H1 (cell line): Measurements from ENCODE around the gene HSD11B1. TPM values are rescaled to one million over a fixed set of nuclear protein-coding genes. Genes with fewer than 3 reads are reported as not detected.

Source experiments
- CTCF ChIA-PET: fragments of 300-600 bp; sonication (Branson Sonifier 250); formaldehyde crosslinking; loops from one replicate; lab custom pipeline; 2021; ENCODE audit not compliant: partially characterized antibody; lab: Charles Lee
- POLR2A ChIA-PET: fragments of 300-600 bp; sonication (Branson Sonifier 250); formaldehyde crosslinking; loops from one replicate; lab custom pipeline; 2021; ENCODE audit warnings: inconsistent platforms; ENCODE audit not compliant: partially characterized antibody; lab: Charles Lee
- DNase-seq, 2 experiments: peaks; one replicate each; pipeline versions ENCODE4 v3.0.0 to v3.0.0-alpha.2; 2010 to 2022; ENCODE audit warnings: low spot score in 2 of 2, low read depth in 1 of 2, mixed read lengths in 1 of 2
- FAIRE-seq: peaks from 2 replicates; lab custom pipeline; 2011; peaks lifted over from hg19 to GRCh38; lab: Jason Lieb, UNC
- H2AFZ ChIP-seq: 2 replicates; pipeline ENCODE4 v1.8.1; 2012; ENCODE audit warnings: low read length, inconsistent platforms
- H2AK5ac ChIP-seq: 2 replicates; pipeline ENCODE4 v1.6.1; 2013; ENCODE audit warnings: low read depth, low read length
- H2BK120ac ChIP-seq: replicated peaks from 2 replicates; pipeline ENCODE3; 2013; ENCODE audit warnings: low read depth, low read length, inconsistent platforms
- H2BK12ac ChIP-seq: 2 replicates; pipeline ENCODE4 v1.6.1; 2013; ENCODE audit warnings: low read depth, low read length
- H2BK15ac ChIP-seq: 2 replicates; pipeline ENCODE4 v1.6.1; 2013; ENCODE audit warnings: low read length
- H2BK20ac ChIP-seq: 2 replicates; pipeline ENCODE4 v1.6.1; 2013; ENCODE audit warnings: low read length
- H2BK5ac ChIP-seq: 2 replicates; pipeline ENCODE4 v1.6.1; 2013; ENCODE audit warnings: low read depth, low read length
- H3K14ac ChIP-seq: 2 replicates; pipeline ENCODE4 v1.6.1; 2013; ENCODE audit warnings: inconsistent platforms; ENCODE audit not compliant: insufficient read length
- H3K18ac ChIP-seq: 2 replicates; pipeline ENCODE4 v1.6.1; 2013; ENCODE audit warnings: low read length; ENCODE audit errors: extremely low read depth
- H3K23ac ChIP-seq: 2 replicates; pipeline ENCODE4 v1.6.1; 2013; ENCODE audit warnings: inconsistent platforms; ENCODE audit not compliant: insufficient read length
- H3K23me2 ChIP-seq: 2 replicates; pipeline ENCODE4 v1.6.1; 2013; ENCODE audit warnings: low read depth, low read length
- H3K27ac ChIP-seq: 2 replicates; pipeline ENCODE4 v1.6.1; 2011; ENCODE audit warnings: low read depth, low read length, inconsistent platforms
- H3K27me3 ChIP-seq, 4 experiments: replicated peaks in 1 of 4; 1 replicate in 1 of 4; 2 replicates in 3 of 4; pipeline versions ENCODE4 v1.6.1 to v1.8.1; 2011 to 2013; ENCODE audit warnings: low read length in 3 of 4, mild to moderate bottlenecking in 3 of 4, inconsistent platforms in 2 of 4, mixed read lengths in 2 of 4, moderate library complexity in 1 of 4; ENCODE audit not compliant: control insufficient read depth in 3 of 4, insufficient read depth in 3 of 4; ENCODE audit errors: extremely low read depth in 1 of 4
- H3K36me3 ChIP-seq, 4 experiments: 2 replicates each; pipeline versions ENCODE4 v1.6.1 to v1.8.1; 2011 to 2013; ENCODE audit warnings: mild to moderate bottlenecking in 4 of 4, low read length in 3 of 4, moderate library complexity in 2 of 4, control low read depth in 1 of 4, inconsistent platforms in 1 of 4; ENCODE audit not compliant: insufficient read depth in 4 of 4, control insufficient read depth in 2 of 4
- H3K4ac ChIP-seq: replicated peaks from 2 replicates; pipeline ENCODE3; 2013; ENCODE audit warnings: low read length, low read depth, mixed read lengths, inconsistent platforms; ENCODE audit not compliant: insufficient read length
- H3K4me1 ChIP-seq, 4 experiments: replicated peaks in 1 of 4; 1 replicate in 1 of 4; 2 replicates in 3 of 4; pipeline versions ENCODE4 v1.6.1 to v1.8.1; 2011 to 2013; ENCODE audit warnings: low read length in 3 of 4, inconsistent platforms in 2 of 4, mixed read lengths in 1 of 4; ENCODE audit not compliant: insufficient read depth in 4 of 4, control insufficient read depth in 3 of 4
- H3K4me2 ChIP-seq, 2 experiments: 2 replicates each; pipeline versions ENCODE4 v1.6.1 to v1.8.1; 2011 to 2013; ENCODE audit warnings: low read depth in 2 of 2, low read length in 2 of 2, control low read depth in 1 of 2, inconsistent platforms in 1 of 2, mild to moderate bottlenecking in 1 of 2; ENCODE audit not compliant: insufficient read depth in 1 of 2
- H3K4me3 ChIP-seq, 4 experiments: fragments of 200-600, 300-600 bp in 1 of 4; sonication (generic), shearing (Covaris generic), sonication (Bioruptor Twin) in 1 of 4; 2 replicates each; pipeline versions ENCODE4 v1.5.1 to v1.8.1; 2011 to 2016; ENCODE audit warnings: low read length in 4 of 4, low read depth in 3 of 4, control low read depth in 2 of 4, inconsistent platforms in 2 of 4, mild to moderate bottlenecking in 2 of 4, mixed read lengths in 1 of 4, moderate library complexity in 1 of 4; ENCODE audit not compliant: insufficient read depth in 2 of 4; ENCODE audit errors: extremely low read depth in 1 of 4
- H3K56ac ChIP-seq: replicated peaks from 2 replicates; pipeline ENCODE3; 2013; ENCODE audit warnings: low read depth, mild to moderate bottlenecking, mixed read lengths, low read length, inconsistent platforms; ENCODE audit not compliant: insufficient read length
- H3K79me1 ChIP-seq: 2 replicates; pipeline ENCODE4 v1.6.1; 2013; ENCODE audit warnings: low read depth, low read length, control low read depth
- H3K79me2 ChIP-seq, 2 experiments: 2 replicates each; pipeline versions ENCODE4 v1.6.1 to v1.8.1; 2012 to 2013; ENCODE audit warnings: low read length in 2 of 2, mild to moderate bottlenecking in 2 of 2, inconsistent platforms in 1 of 2; ENCODE audit not compliant: insufficient read depth in 2 of 2, control insufficient read depth in 1 of 2
- H3K9ac ChIP-seq, 4 experiments: replicated peaks in 1 of 4; 1 replicate in 1 of 4; 2 replicates in 3 of 4; pipeline versions ENCODE4 v1.6.1 to v1.8.1; 2011 to 2013; ENCODE audit warnings: low read depth in 3 of 4, low read length in 3 of 4, control low read depth in 2 of 4, mild to moderate bottlenecking in 2 of 4, moderate library complexity in 2 of 4, inconsistent platforms in 1 of 4; ENCODE audit errors: extremely low read depth in 1 of 4
- H3K9me3 ChIP-seq, 2 experiments: 2 replicates each; pipeline versions ENCODE4 v1.6.1 to v1.8.1; 2012 to 2013; ENCODE audit warnings: mild to moderate bottlenecking in 2 of 2, moderate library complexity in 2 of 2, control low read depth in 1 of 2, inconsistent platforms in 1 of 2, low read depth in 1 of 2, low read length in 1 of 2, mixed read lengths in 1 of 2; ENCODE audit not compliant: insufficient read depth in 2 of 2
- H4K20me1 ChIP-seq, 2 experiments: replicated peaks in 1 of 2; 2 replicates each; pipeline versions ENCODE3 to v1.8.1; 2011 to 2013; ENCODE audit warnings: inconsistent platforms in 2 of 2, low read length in 2 of 2, mild to moderate bottlenecking in 1 of 2; ENCODE audit not compliant: insufficient read depth in 2 of 2, control insufficient read depth in 1 of 2
- H4K5ac ChIP-seq: 2 replicates; pipeline ENCODE4 v1.6.1; 2013; ENCODE audit warnings: low read length, low read depth, mixed read lengths, inconsistent platforms; ENCODE audit not compliant: insufficient read length
- H4K8ac ChIP-seq: 2 replicates; pipeline ENCODE4 v1.8.0; 2013; ENCODE audit warnings: mild to moderate bottlenecking, moderate library complexity, low read length, inconsistent platforms; ENCODE audit not compliant: insufficient read depth; ENCODE audit errors: extremely low read depth
- H4K91ac ChIP-seq: replicated peaks from 2 replicates; pipeline ENCODE3; 2013; ENCODE audit warnings: low read length, mixed read lengths, inconsistent platforms; ENCODE audit not compliant: insufficient read length
- ASH2L ChIP-seq: fragments of 200-600, 300-600 bp; sonication (generic); IDR thresholded peaks from one replicate; pipeline ENCODE4 v1.7.1; 2017; ENCODE audit warnings: low read length
- CBX8 ChIP-seq: fragments of 300-800, 300-1000 bp; sonication (generic); IDR thresholded peaks from 2 replicates; pipeline ENCODE4 v1.7.1; 2016; ENCODE audit warnings: low read depth, low read length, borderline replicate concordance
- CEBPB ChIP-seq: IDR thresholded peaks from 2 replicates; pipeline ENCODE4 v1.6.1; 2012; ENCODE audit warnings: low read depth, low read length
- E2F6 ChIP-seq: IDR thresholded peaks from 2 replicates; pipeline ENCODE4 v1.6.1; 2012; ENCODE audit warnings: inconsistent platforms
- EGR1 ChIP-seq: IDR thresholded peaks from 2 replicates; pipeline ENCODE4 v1.6.1; 2011; ENCODE audit warnings: low read depth, low read length, borderline replicate concordance
- EP300 ChIP-seq, 2 experiments: IDR thresholded peaks; 1 replicate in 1 of 2; 2 replicates in 1 of 2; pipeline ENCODE4 v1.6.1; 2011 to 2012; ENCODE audit warnings: low read depth in 2 of 2, low read length in 2 of 2, mild to moderate bottlenecking in 2 of 2, borderline replicate concordance in 1 of 2, inconsistent platforms in 1 of 2, moderate library complexity in 1 of 2
- GABPA ChIP-seq: IDR thresholded peaks from 2 replicates; pipeline ENCODE4 v1.6.1; 2011; ENCODE audit warnings: mild to moderate bottlenecking, low read length, moderate library complexity, borderline replicate concordance; ENCODE audit not compliant: insufficient read depth
- SP2 ChIP-seq: IDR thresholded peaks from 2 replicates; pipeline ENCODE4 v1.6.1; 2012; ENCODE audit warnings: mild to moderate bottlenecking, low read length, inconsistent platforms
- TCF12 ChIP-seq: IDR thresholded peaks from 2 replicates; pipeline ENCODE4 v1.6.1; 2011; ENCODE audit warnings: low read depth, mild to moderate bottlenecking, low read length
- USF2 ChIP-seq: IDR thresholded peaks from 2 replicates; pipeline ENCODE4 v1.6.1; 2011; ENCODE audit warnings: low read length, improper control_type of control experiment
- polyA plus RNA-seq, 7 experiments: library from polyadenylated mRNA; depleted of rRNA in 3 of 7; stranded (reverse) in 5 of 7; unstranded in 2 of 7; fragments of >200 nt in 5 of 7; fragments of 200-250 nt in 2 of 7; gene quantifications; 1 replicate in 5 of 7; 2 replicates in 1 of 7; 4 replicates in 1 of 7; pipeline versions ENCODE4 v1.2.1 to v1.2.3, GENCODE V29; 2011 to 2013; ENCODE audit warnings: missing spikeins in 2 of 7, mixed read lengths in 2 of 7
- total RNA-seq: library from RNA; stranded (reverse); fragmentation: NEBNext Ultra II Directional; extraction: Animal tissue kit (Norgen Biotek cat#: 25700); gene quantifications from 2 replicates; pipeline ENCODE4 v1.2.1, GENCODE V29; 2021

The HSD11B1 gene
- total and polyA plus RNA-seq, 2 of the 8 experiments (the other 6 are each of a cell fraction or from before 2014, with no cell fraction given): not detected

GRCh38 chr1:209761011-209761635 is 56.5 kb downstream of the HSD11B1 start:
- H3K4me3 ChIP-seq: no peak overlapping the region
- H3K79me2 ChIP-seq: no peaks in the 10 kb centered on the region
- H4K91ac ChIP-seq: no peak overlapping the region
- H4K20me1 ChIP-seq: no peaks in the 10 kb centered on the region
- no peak overlapping the region for H2BK5ac ChIP-seq
- no peak overlapping the region for H2BK20ac ChIP-seq
- no peak overlapping the region for H3K4me2 ChIP-seq
- H2BK120ac ChIP-seq: no peak overlapping the region
- H3K36me3 ChIP-seq: no peaks in the 10 kb centered on the region
- no peaks in the 10 kb centered on the region for H3K79me1 ChIP-seq
- no peak overlapping the region for H2AK5ac ChIP-seq
- no peak overlapping the region for H2AFZ ChIP-seq
- H3K56ac ChIP-seq: no peak overlapping the region
- no peak overlapping the region for H3K4ac ChIP-seq
- H4K8ac ChIP-seq: no peak overlapping the region
- no peak overlapping the region for H4K5ac ChIP-seq
- no peak overlapping the region for H3K27ac ChIP-seq
- FAIRE-seq (no peak), DNase-seq (no peak)
- no peaks in the 10 kb centered on the region; a peak in 1 of 7 replicates for H3K4me1 ChIP-seq
- no peak overlapping the region for H2BK12ac ChIP-seq
- H3K27me3 ChIP-seq: peaks cover 0 to 3% (median 0%) of the 10 kb centered on the region in 4 experiments; a peak in 2 of 7 replicates
- H3K9me3 ChIP-seq: no peaks in the 10 kb centered on the region
- no peak overlapping the region for H2BK15ac ChIP-seq
- H3K18ac ChIP-seq: no peak overlapping the region
- no peaks in the 10 kb centered on the region for H3K23me2 ChIP-seq
- ChIA-PET POLR2A (interaction anchor here (1.3 kb wide), 1 partner anchor 8 kb away, joined by 3 read pairs; no protein-coding TSS in a partner anchor), CTCF (interaction anchor here (1.0 to 4.4 kb wide), 3 partner anchors 13 to 194 kb away, joined by 3 to 22 read pairs (median 6); no protein-coding TSS in a partner anchor)
- H3K23ac ChIP-seq: no peak overlapping the region
- H3K9ac ChIP-seq: no peak overlapping the region
- H3K14ac ChIP-seq: no peak overlapping the region
- TF ChIP-seq TCF12 (no peak), ASH2L (no peak), CBX8 (no peak), USF2 (no peak), EGR1 (no peak), SP2 (no peak), CEBPB (no peak), E2F6 (no peak), GABPA (no peak), EP300 (IDR thresholded peaks at IDR 0.05; ENCODE audit: borderline replicate concordance in 1 of 2, low read depth in 2 of 2, low read length in 2 of 2) (no peak)
